A673 (cell line): ENCODE data around the gene ENHO.

Experiments used
- CTCF ChIP-seq: fragments of 300-800, 200-600 bp; sonication (generic); conservative IDR thresholded peaks from 2 replicates; pipeline ENCODE4 v1.5.1; 2017; ENCODE audit warnings: low read depth, mild to moderate bottlenecking, antibody characterized with exemption, low read length, moderate library complexity, mixed read lengths
- EZH2 ChIP-seq: fragments of 200-600 bp; sonication (generic); IDR thresholded peaks from 2 replicates; pipeline ENCODE4 v1.6.1; 2017; ENCODE audit warnings: borderline replicate concordance, low read depth, mild to moderate bottlenecking, mixed read lengths, antibody characterized with exemption, low read length; ENCODE audit not compliant: poor library complexity, severe bottlenecking

GRCh38 chr9:34568774-34569173 is 46.0 kb upstream of the ENHO start:
- TF ChIP-seq CTCF (no peak), EZH2 (no peak)
